ENCODE data around the gene TEN1. TPM values are rescaled to one million over a fixed set of nuclear protein-coding genes. Genes with fewer than 3 reads are reported as not detected.

TEN1 gene
- total RNA-seq, 1 donor from 2014 or later = 22.2 TPM

- no peak for DNase-seq (ENCODE audit: low spot score)
- TF ChIP-seq CTCF (IDR thresholded peaks at IDR 0.05) = no peak
- H3K9me3 Mint-ChIP-seq (ENCODE audit: low read depth) = no peaks in the 10 kb centered on the region
Measured at GRCh38 chr17:76033139-76033538, 54.1 kb downstream of the TEN1 start.

GRCh38 chr17:76034428-76035350 lies 55.6 kb downstream of the TEN1 start:
- H3K9me3 Mint-ChIP-seq (ENCODE audit: low read depth) = no peaks in the 10 kb centered on the region
- H3K27ac Mint-ChIP-seq (ENCODE audit: unreplicated experiment) = no peak overlapping the region
- no peak for DNase-seq (ENCODE audit: low spot score)
- H3K4me3 Mint-ChIP-seq (ENCODE audit: unreplicated experiment) = no peak overlapping the region
- peaks cover 12% of the 10 kb centered on the region for H3K36me3 Mint-ChIP-seq (ENCODE audit: low read depth)
- peaks cover 8% of the 10 kb centered on the region for H3K4me1 Mint-ChIP-seq (ENCODE audit: low read depth)
- H3K27me3 Mint-ChIP-seq (ENCODE audit: low read depth) = no peaks in the 10 kb centered on the region
- TF ChIP-seq CTCF (IDR thresholded peaks at IDR 0.05) = no peak

More at GRCh38 chr17:76033139-76033538, 54.1 kb downstream of the TEN1 start:
- H3K27ac Mint-ChIP-seq (ENCODE audit: unreplicated experiment) = no peak overlapping the region
- peaks cover 16% of the 10 kb centered on the region for H3K4me1 Mint-ChIP-seq (ENCODE audit: low read depth)
- peaks cover under 1% of the 10 kb centered on the region for H3K36me3 Mint-ChIP-seq (ENCODE audit: low read depth)
- no peaks in the 10 kb centered on the region for H3K27me3 Mint-ChIP-seq (ENCODE audit: low read depth)
- H3K4me3 Mint-ChIP-seq (ENCODE audit: unreplicated experiment) = no peak overlapping the region

GRCh38 chr17:76036497-76037261 lies 57.6 kb downstream of the TEN1 start:
- Mint-ChIP-seq H3K27me3 (ENCODE audit: low read depth) (no peaks in the 10 kb centered on the region), H3K9me3 (ENCODE audit: low read depth) (no peaks in the 10 kb centered on the region), H3K27ac (ENCODE audit: unreplicated experiment) (no peak overlapping the region), H3K36me3 (ENCODE audit: low read depth) (peaks cover 25% of the 10 kb centered on the region), H3K4me3 (ENCODE audit: unreplicated experiment) (no peak overlapping the region), H3K4me1 (ENCODE audit: low read depth) (peaks cover 5% of the 10 kb centered on the region)
- no peak for TF ChIP-seq CTCF (IDR thresholded peaks at IDR 0.05)
- no peak for DNase-seq (ENCODE audit: low spot score)

- H3K4me3 Mint-ChIP-seq (ENCODE audit: unreplicated experiment) = no peak overlapping the region
- DNase-seq (ENCODE audit: low spot score) = no peak
- no peak overlapping the region for H3K27ac Mint-ChIP-seq (ENCODE audit: unreplicated experiment)
- peaks cover 25% of the 10 kb centered on the region for H3K36me3 Mint-ChIP-seq (ENCODE audit: low read depth)
- TF ChIP-seq CTCF (IDR thresholded peaks at IDR 0.05) = no peak
- H3K4me1 Mint-ChIP-seq (ENCODE audit: low read depth) = peaks cover 5% of the 10 kb centered on the region
- no peaks in the 10 kb centered on the region for H3K9me3 Mint-ChIP-seq (ENCODE audit: low read depth)
- H3K27me3 Mint-ChIP-seq (ENCODE audit: low read depth) = no peaks in the 10 kb centered on the region
Measured at GRCh38 chr17:76038050-76038449, 59.0 kb downstream of the TEN1 start.

- no peak for DNase-seq (ENCODE audit: low spot score)
- H3K4me3 Mint-ChIP-seq (ENCODE audit: unreplicated experiment) = no peak overlapping the region
- peaks cover 34% of the 10 kb centered on the region for H3K36me3 Mint-ChIP-seq (ENCODE audit: low read depth)
- no peaks in the 10 kb centered on the region for H3K27me3 Mint-ChIP-seq (ENCODE audit: low read depth)
- H3K27ac Mint-ChIP-seq (ENCODE audit: unreplicated experiment) = no peak overlapping the region
- no peaks in the 10 kb centered on the region for H3K9me3 Mint-ChIP-seq (ENCODE audit: low read depth)
- TF ChIP-seq CTCF (IDR thresholded peaks at IDR 0.05) = no peak
- peaks cover 5% of the 10 kb centered on the region for H3K4me1 Mint-ChIP-seq (ENCODE audit: low read depth)
Measured at GRCh38 chr17:76039121-76039520, 60.1 kb downstream of the TEN1 start.
